Hepatocyte (in vitro differentiated cells): Measurements from ENCODE around the gene PPIP5K2. TPM values are rescaled to one million over a fixed set of nuclear protein-coding genes. Genes with fewer than 3 reads are reported as not detected.
A peak's percentile ranks its signal among the peaks of the same experiment; 100 is the strongest.
"Not testable (repeated sequence)": the region's sequence is repeated elsewhere in the genome, so short reads cannot be mapped to it uniquely, and the experiment has no call there.

ENCODE experiments used
- DNase-seq: peaks from one replicate; pipeline ENCODE4 v3.0.0-alpha.2; 2016; ENCODE audit warnings: low spot score
- H2AFZ ChIP-seq: fragments of 200-600 bp; sonication (generic); 2 replicates; pipeline ENCODE4 v1.6.0; 2016; ENCODE audit warnings: antibody characterized with exemption, mild to moderate bottlenecking
- H3K27ac ChIP-seq: fragments of 200-600 bp; sonication (generic); 2 replicates; pipeline ENCODE4 v1.5.1; 2016; ENCODE audit warnings: mild to moderate bottlenecking
- H3K27me3 ChIP-seq: fragments of 200-600 bp; sonication (generic); 2 replicates; pipeline ENCODE4 v1.6.1; 2016
- H3K36me3 ChIP-seq: fragments of 200-600 bp; sonication (generic); replicated peaks from 2 replicates; pipeline ENCODE4 v1.5.1; 2016; ENCODE audit warnings: low read depth; ENCODE audit not compliant: insufficient read depth
- H3K4me1 ChIP-seq: fragments of 200-600 bp; sonication (generic); 2 replicates; pipeline ENCODE4 v1.5.1; 2016; ENCODE audit warnings: mild to moderate bottlenecking, moderate library complexity; ENCODE audit not compliant: insufficient read depth
- H3K4me2 ChIP-seq: fragments of 200-600 bp; sonication (generic); 2 replicates; pipeline ENCODE4 v1.6.0; 2016
- H3K4me3 ChIP-seq: fragments of 200-600 bp; sonication (generic); 2 replicates; pipeline ENCODE4 v1.5.1; 2016; ENCODE audit warnings: mild to moderate bottlenecking
- H3K79me2 ChIP-seq: fragments of 200-600 bp; sonication (generic); 2 replicates; pipeline ENCODE4 v1.6.0; 2017; ENCODE audit warnings: mild to moderate bottlenecking
- H3K9me2 ChIP-seq: fragments of 200-600 bp; sonication (generic); replicated peaks from 2 replicates; pipeline ENCODE4 v1.6.0; 2017; ENCODE audit warnings: mild to moderate bottlenecking; ENCODE audit not compliant: insufficient read depth
- H3K9me3 ChIP-seq: fragments of 200-600 bp; sonication (generic); 2 replicates; pipeline ENCODE4 v1.5.1; 2016; ENCODE audit warnings: low read depth, mild to moderate bottlenecking
- H4K20me1 ChIP-seq: fragments of 200-600 bp; sonication (generic); 2 replicates; pipeline ENCODE4 v1.6.0; 2016; ENCODE audit warnings: mild to moderate bottlenecking; ENCODE audit not compliant: insufficient read depth, poor library complexity, severe bottlenecking
- CTCF ChIP-seq: fragments of 200-600 bp; sonication (generic); IDR thresholded peaks from 2 replicates; pipeline ENCODE4 v1.5.1; 2016; ENCODE audit warnings: antibody characterized with exemption, mild to moderate bottlenecking; ENCODE audit not compliant: poor library complexity
- EZH2 ChIP-seq: fragments of 200-600 bp; sonication (generic); IDR thresholded peaks from 2 replicates; pipeline ENCODE4 v1.6.1; 2016; ENCODE audit warnings: antibody characterized with exemption, mild to moderate bottlenecking, borderline replicate concordance
- EZH2phosphoT487 ChIP-seq: fragments of 200-600 bp; sonication (generic); IDR thresholded peaks from one replicate; pipeline ENCODE4 v1.6.1; 2018; ENCODE audit warnings: antibody characterized with exemption, mild to moderate bottlenecking, low read depth, moderate library complexity; ENCODE audit not compliant: unreplicated experiment, severe bottlenecking
- WGBS: methylation state at CpG from one replicate; pipeline ENCODE4 v1.1.6; 2016; ENCODE audit warnings: low lambda C conversion rate; ENCODE audit errors: missing lambda C conversion rate; 5-methylcytosine and 5-hydroxymethylcytosine counted together
- polyA plus RNA-seq: library from polyadenylated mRNA; unstranded; fragments of >200 nt; fragmentation: Nextera tagmentation; extraction: Ambion mirVana; gene quantifications from 2 replicates; pipeline ENCODE4 v1.2.1, GENCODE V29; 2016
- total RNA-seq: library from RNA; depleted of rRNA; stranded (reverse); fragments of >200 nt; gene quantifications from 2 replicates; pipeline ENCODE4 v1.2.3, GENCODE V29; 2014

The PPIP5K2 gene
- total and polyA plus RNA-seq, 2 experiments from 2014 or later, result 31.4 to 78.0 TPM

- H4K20me1 ChIP-seq, result no peaks in the 10 kb centered on the region
- no peaks in the 10 kb centered on the region for H3K36me3 ChIP-seq
- no peaks in the 10 kb centered on the region for H3K4me1 ChIP-seq
- no peak overlapping the region for H3K4me3 ChIP-seq
- TF ChIP-seq CTCF (peak; percentile 88), EZH2phosphoT487 (no peak)
- H3K9me2 ChIP-seq, result no peaks in the 10 kb centered on the region
- H3K27ac ChIP-seq, result no peak overlapping the region
- H3K9me3 ChIP-seq, result no peaks in the 10 kb centered on the region
- H3K79me2 ChIP-seq, result no peaks in the 10 kb centered on the region
- no peak overlapping the region for H2AFZ ChIP-seq
- H3K27me3 ChIP-seq, result no peaks in the 10 kb centered on the region
- no peak overlapping the region for H3K4me2 ChIP-seq
- 0% methylated on average over 2 of the region's 2 CpGs for WGBS
- peak; percentile 85 for DNase-seq
Measured at GRCh38 chr5:103139264-103139865, 19.3 kb downstream of the PPIP5K2 start.

GRCh38 chr5:103142132-103142531, 22.0 kb downstream of the PPIP5K2 start:
- H3K4me3 ChIP-seq, H4K20me1 ChIP-seq, H2AFZ ChIP-seq, H3K9me3 ChIP-seq, DNase-seq, H3K27me3 ChIP-seq, H3K4me2 ChIP-seq, H3K4me1 ChIP-seq, H3K79me2 ChIP-seq, H3K27ac ChIP-seq, H3K9me2 ChIP-seq, H3K36me3 ChIP-seq: not testable (repeated sequence)
- over 99% methylated on average over 15 of the region's 25 CpGs for WGBS

- H3K27ac ChIP-seq, result no peak overlapping the region
- H3K9me2 ChIP-seq, result no peaks in the 10 kb centered on the region
- H3K27me3 ChIP-seq, result no peaks in the 10 kb centered on the region
- H4K20me1 ChIP-seq, result no peaks in the 10 kb centered on the region
- no peak for DNase-seq
- no peaks in the 10 kb centered on the region for H3K36me3 ChIP-seq
- H3K4me3 ChIP-seq, result no peak overlapping the region
- H2AFZ ChIP-seq, result no peak overlapping the region
- H3K4me2 ChIP-seq, result no peak overlapping the region
- TF ChIP-seq CTCF (no peak), EZH2phosphoT487 (no peak), EZH2 (no peak)
- H3K79me2 ChIP-seq, result no peaks in the 10 kb centered on the region
- H3K4me1 ChIP-seq, result no peaks in the 10 kb centered on the region
- H3K9me3 ChIP-seq, result no peaks in the 10 kb centered on the region
Measured at GRCh38 chr5:103145196-103145595, 25.1 kb downstream of the PPIP5K2 start.

- Histone ChIP-seq H3K79me2 (no peaks in the 10 kb centered on the region), H3K27me3 (no peaks in the 10 kb centered on the region), H3K9me2 (no peaks in the 10 kb centered on the region), H3K4me1 (no peaks in the 10 kb centered on the region), H3K27ac (no peak overlapping the region), H4K20me1 (no peaks in the 10 kb centered on the region), H3K9me3 (no peaks in the 10 kb centered on the region), H2AFZ (no peak overlapping the region), H3K36me3 (no peaks in the 10 kb centered on the region), H3K4me2 (no peak overlapping the region), H3K4me3 (no peak overlapping the region)
- 94% methylated on average over 1 of the region's 1 CpG for WGBS
- DNase-seq, result no peak
- TF ChIP-seq CTCF (no peak), EZH2phosphoT487 (no peak), EZH2 (no peak)
Measured at GRCh38 chr5:103148213-103148612, 28.1 kb downstream of the PPIP5K2 start.
